ENCODE data around the gene INS.

DNA sequence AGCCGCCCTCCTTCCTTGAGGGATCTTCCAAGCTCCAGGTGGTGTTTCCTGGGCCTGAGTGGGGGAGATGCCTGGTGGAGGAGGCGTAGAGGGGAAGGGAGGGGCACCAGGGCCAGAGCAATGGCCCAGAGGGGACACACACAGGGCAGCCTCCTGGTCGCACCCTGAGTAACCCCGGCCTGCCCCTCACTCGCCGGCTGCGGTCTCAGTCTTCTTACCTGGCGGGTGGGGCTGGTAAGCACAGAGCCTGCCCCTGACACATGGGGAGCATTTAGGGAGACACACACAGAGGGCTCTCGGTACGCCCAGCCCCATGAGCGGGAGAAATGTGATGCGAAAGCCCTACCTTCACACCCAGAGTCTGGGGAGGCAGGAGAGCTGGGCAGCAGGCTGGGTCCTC lies 45.7 kb downstream of the INS start:
- TF ChIP-seq POLR2AphosphoS5 (IDR thresholded peaks at IDR 0.05; ENCODE audit: low read depth, low read length) (no peak), POLR2A (IDR thresholded peaks at IDR 0.05; ENCODE audit: control extremely low read depth in 1 of 2, low read depth in 2 of 2, low read length in 2 of 2) (no peak), MAX (IDR thresholded peaks at IDR 0.05) (no peak), CEBPB (IDR thresholded peaks at IDR 0.05; ENCODE audit: low read depth, low read length) (no peak), CTCF (IDR thresholded peaks at IDR 0.05; ENCODE audit: control extremely low read depth in 1 of 3, insufficient read depth in 1 of 3, low read depth in 1 of 3, low read length in 3 of 3) (no peak), CREB1 (IDR thresholded peaks at IDR 0.05) (no peak)
- TF ChIP-seq, protein P1, sequence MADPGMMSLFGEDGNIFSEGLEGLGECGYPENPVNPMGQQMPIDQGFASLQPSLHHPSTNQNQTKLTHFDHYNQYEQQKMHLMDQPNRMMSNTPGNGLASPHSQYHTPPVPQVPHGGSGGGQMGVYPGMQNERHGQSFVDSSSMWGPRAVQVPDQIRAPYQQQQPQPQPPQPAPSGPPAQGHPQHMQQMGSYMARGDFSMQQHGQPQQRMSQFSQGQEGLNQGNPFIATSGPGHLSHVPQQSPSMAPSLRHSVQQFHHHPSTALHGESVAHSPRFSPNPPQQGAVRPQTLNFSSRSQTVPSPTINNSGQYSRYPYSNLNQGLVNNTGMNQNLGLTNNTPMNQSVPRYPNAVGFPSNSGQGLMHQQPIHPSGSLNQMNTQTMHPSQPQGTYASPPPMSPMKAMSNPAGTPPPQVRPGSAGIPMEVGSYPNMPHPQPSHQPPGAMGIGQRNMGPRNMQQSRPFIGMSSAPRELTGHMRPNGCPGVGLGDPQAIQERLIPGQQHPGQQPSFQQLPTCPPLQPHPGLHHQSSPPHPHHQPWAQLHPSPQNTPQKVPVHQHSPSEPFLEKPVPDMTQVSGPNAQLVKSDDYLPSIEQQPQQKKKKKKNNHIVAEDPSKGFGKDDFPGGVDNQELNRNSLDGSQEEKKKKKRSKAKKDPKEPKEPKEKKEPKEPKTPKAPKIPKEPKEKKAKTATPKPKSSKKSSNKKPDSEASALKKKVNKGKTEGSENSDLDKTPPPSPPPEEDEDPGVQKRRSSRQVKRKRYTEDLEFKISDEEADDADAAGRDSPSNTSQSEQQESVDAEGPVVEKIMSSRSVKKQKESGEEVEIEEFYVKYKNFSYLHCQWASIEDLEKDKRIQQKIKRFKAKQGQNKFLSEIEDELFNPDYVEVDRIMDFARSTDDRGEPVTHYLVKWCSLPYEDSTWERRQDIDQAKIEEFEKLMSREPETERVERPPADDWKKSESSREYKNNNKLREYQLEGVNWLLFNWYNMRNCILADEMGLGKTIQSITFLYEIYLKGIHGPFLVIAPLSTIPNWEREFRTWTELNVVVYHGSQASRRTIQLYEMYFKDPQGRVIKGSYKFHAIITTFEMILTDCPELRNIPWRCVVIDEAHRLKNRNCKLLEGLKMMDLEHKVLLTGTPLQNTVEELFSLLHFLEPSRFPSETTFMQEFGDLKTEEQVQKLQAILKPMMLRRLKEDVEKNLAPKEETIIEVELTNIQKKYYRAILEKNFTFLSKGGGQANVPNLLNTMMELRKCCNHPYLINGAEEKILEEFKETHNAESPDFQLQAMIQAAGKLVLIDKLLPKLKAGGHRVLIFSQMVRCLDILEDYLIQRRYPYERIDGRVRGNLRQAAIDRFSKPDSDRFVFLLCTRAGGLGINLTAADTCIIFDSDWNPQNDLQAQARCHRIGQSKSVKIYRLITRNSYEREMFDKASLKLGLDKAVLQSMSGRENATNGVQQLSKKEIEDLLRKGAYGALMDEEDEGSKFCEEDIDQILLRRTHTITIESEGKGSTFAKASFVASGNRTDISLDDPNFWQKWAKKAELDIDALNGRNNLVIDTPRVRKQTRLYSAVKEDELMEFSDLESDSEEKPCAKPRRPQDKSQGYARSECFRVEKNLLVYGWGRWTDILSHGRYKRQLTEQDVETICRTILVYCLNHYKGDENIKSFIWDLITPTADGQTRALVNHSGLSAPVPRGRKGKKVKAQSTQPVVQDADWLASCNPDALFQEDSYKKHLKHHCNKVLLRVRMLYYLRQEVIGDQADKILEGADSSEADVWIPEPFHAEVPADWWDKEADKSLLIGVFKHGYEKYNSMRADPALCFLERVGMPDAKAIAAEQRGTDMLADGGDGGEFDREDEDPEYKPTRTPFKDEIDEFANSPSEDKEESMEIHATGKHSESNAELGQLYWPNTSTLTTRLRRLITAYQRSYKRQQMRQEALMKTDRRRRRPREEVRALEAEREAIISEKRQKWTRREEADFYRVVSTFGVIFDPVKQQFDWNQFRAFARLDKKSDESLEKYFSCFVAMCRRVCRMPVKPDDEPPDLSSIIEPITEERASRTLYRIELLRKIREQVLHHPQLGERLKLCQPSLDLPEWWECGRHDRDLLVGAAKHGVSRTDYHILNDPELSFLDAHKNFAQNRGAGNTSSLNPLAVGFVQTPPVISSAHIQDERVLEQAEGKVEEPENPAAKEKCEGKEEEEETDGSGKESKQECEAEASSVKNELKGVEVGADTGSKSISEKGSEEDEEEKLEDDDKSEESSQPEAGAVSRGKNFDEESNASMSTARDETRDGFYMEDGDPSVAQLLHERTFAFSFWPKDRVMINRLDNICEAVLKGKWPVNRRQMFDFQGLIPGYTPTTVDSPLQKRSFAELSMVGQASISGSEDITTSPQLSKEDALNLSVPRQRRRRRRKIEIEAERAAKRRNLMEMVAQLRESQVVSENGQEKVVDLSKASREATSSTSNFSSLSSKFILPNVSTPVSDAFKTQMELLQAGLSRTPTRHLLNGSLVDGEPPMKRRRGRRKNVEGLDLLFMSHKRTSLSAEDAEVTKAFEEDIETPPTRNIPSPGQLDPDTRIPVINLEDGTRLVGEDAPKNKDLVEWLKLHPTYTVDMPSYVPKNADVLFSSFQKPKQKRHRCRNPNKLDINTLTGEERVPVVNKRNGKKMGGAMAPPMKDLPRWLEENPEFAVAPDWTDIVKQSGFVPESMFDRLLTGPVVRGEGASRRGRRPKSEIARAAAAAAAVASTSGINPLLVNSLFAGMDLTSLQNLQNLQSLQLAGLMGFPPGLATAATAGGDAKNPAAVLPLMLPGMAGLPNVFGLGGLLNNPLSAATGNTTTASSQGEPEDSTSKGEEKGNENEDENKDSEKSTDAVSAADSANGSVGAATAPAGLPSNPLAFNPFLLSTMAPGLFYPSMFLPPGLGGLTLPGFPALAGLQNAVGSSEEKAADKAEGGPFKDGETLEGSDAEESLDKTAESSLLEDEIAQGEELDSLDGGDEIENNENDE (IDR thresholded peaks at IDR 0.05; ENCODE audit: insufficient replicate concordance, low read length): no peak
- TF ChIP-seq, protein P2, sequence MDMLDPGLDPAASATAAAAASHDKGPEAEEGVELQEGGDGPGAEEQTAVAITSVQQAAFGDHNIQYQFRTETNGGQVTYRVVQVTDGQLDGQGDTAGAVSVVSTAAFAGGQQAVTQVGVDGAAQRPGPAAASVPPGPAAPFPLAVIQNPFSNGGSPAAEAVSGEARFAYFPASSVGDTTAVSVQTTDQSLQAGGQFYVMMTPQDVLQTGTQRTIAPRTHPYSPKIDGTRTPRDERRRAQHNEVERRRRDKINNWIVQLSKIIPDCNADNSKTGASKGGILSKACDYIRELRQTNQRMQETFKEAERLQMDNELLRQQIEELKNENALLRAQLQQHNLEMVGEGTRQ (IDR thresholded peaks at IDR 0.05; ENCODE audit: low read length): no peak

Measured in H1 (cell line).